Measurements from ENCODE around the gene CHMP4B.
"Not testable (repeated sequence)": the region's sequence is repeated elsewhere in the genome, so short reads cannot be mapped to it uniquely, and the experiment has no call there.

Gene CHMP4B

GRCh38 chr20:33789858-33790182 is 21.3 kb upstream of the CHMP4B start:
- Mint-ChIP-seq H3K9me3 (no peaks in the 10 kb centered on the region), H3K27ac (peak overlapping the region in 2 of 3 experiments; percentile 85 to 87), H3K4me1 (peaks cover 5% of the 10 kb centered on the region), H3K4me3 (no peak overlapping the region), H3K27me3 (ENCODE audit: low read depth) (no peaks in the 10 kb centered on the region), H3K36me3 (ENCODE audit: low read depth) (peaks cover 5% of the 10 kb centered on the region)
- no peak for TF ChIP-seq CTCF (IDR thresholded peaks at IDR 0.05; ENCODE audit: unreplicated experiment in 3 of 3)

GRCh38 chr20:33790566-33790965 is 20.6 kb upstream of the CHMP4B start:
- Mint-ChIP-seq H3K4me1 (peaks cover 5% of the 10 kb centered on the region), H3K9me3 (no peaks in the 10 kb centered on the region), H3K4me3 (no peak overlapping the region), H3K36me3 (ENCODE audit: low read depth) (peaks cover 5% of the 10 kb centered on the region), H3K27ac (no peak overlapping the region), H3K27me3 (ENCODE audit: low read depth) (no peaks in the 10 kb centered on the region)
- no peak for TF ChIP-seq CTCF (IDR thresholded peaks at IDR 0.05; ENCODE audit: unreplicated experiment in 3 of 3)

GRCh38 chr20:33791021-33791420 is 20.1 kb upstream of the CHMP4B start:
- TF ChIP-seq CTCF (IDR thresholded peaks at IDR 0.05; ENCODE audit: unreplicated experiment in 3 of 3) = no peak
- no peaks in the 10 kb centered on the region for H3K9me3 Mint-ChIP-seq
- no peak overlapping the region for H3K4me3 Mint-ChIP-seq
- no peaks in the 10 kb centered on the region for H3K27me3 Mint-ChIP-seq (ENCODE audit: low read depth)
- H3K4me1 Mint-ChIP-seq = peaks cover 5% of the 10 kb centered on the region
- H3K27ac Mint-ChIP-seq = no peak overlapping the region
- peaks cover 5% of the 10 kb centered on the region for H3K36me3 Mint-ChIP-seq (ENCODE audit: low read depth)

- Mint-ChIP-seq H3K4me1 (peaks cover 5% of the 10 kb centered on the region), H3K27ac (no peak overlapping the region), H3K27me3 (ENCODE audit: low read depth) (no peaks in the 10 kb centered on the region), H3K36me3 (ENCODE audit: low read depth) (peaks cover 5% of the 10 kb centered on the region), H3K4me3 (no peak overlapping the region), H3K9me3 (no peaks in the 10 kb centered on the region)
- TF ChIP-seq CTCF (IDR thresholded peaks at IDR 0.05; ENCODE audit: unreplicated experiment in 3 of 3) = no peak
These were observed 19.6 kb upstream of the CHMP4B start for GRCh38 chr20:33791540-33791939.

GRCh38 chr20:33791959-33792597 is 19.1 kb upstream of the CHMP4B start:
- no peaks in the 10 kb centered on the region for H3K27me3 Mint-ChIP-seq (ENCODE audit: low read depth)
- TF ChIP-seq CTCF (IDR thresholded peaks at IDR 0.05; ENCODE audit: unreplicated experiment in 3 of 3) = peak; percentile 61 to 69 (median 62)

GRCh38 chr20:33792598-33792989 is 18.6 kb upstream of the CHMP4B start:
- not testable (repeated sequence) for H3K27me3 Mint-ChIP-seq (ENCODE audit: low read depth); H3K4me1 Mint-ChIP-seq; H3K4me3 Mint-ChIP-seq; H3K36me3 Mint-ChIP-seq (ENCODE audit: low read depth); H3K9me3 Mint-ChIP-seq
- H3K27ac Mint-ChIP-seq = peak overlapping the region in 1 of 3 experiments; percentile 47

More at GRCh38 chr20:33791959-33792597, 19.1 kb upstream of the CHMP4B start:
- Mint-ChIP-seq H3K4me1 (peaks cover 5% of the 10 kb centered on the region), H3K4me3 (no peak overlapping the region), H3K9me3 (no peaks in the 10 kb centered on the region), H3K27ac (no peak overlapping the region), H3K36me3 (ENCODE audit: low read depth) (peaks cover 5% of the 10 kb centered on the region)

Data from nephron (organoid).